CD4-positive, alpha-beta memory T cell (primary cell): ENCODE measurements around the gene RERE. TPM values are rescaled to one million over a fixed set of nuclear protein-coding genes. Genes with fewer than 3 reads are reported as not detected.

ENCODE experiments used
- CTCF ChIA-PET: fragments of 350-600 bp; sonication (Branson Sonifier 250); formaldehyde crosslinking; loops from one replicate; lab custom pipeline; 2021; ENCODE audit warnings: inconsistent platforms; ENCODE audit not compliant: partially characterized antibody; lab: Charles Lee
- POLR2A ChIA-PET: fragments of 350-600 bp; sonication (Branson Sonifier 250); formaldehyde crosslinking; loops from one replicate; lab custom pipeline; 2021; ENCODE audit not compliant: partially characterized antibody; lab: Charles Lee
- DNase-seq, 5 donors: peaks; one replicate each; pipeline versions ENCODE4 v3.0.0 to v3.0.0-alpha.2; 2020 to 2022; ENCODE audit warnings: mixed read lengths in 1 of 5
- H3K27ac ChIP-seq: one replicate; pipeline ENCODE4 v1.7.0; 2013; ENCODE audit warnings: low read depth, low read length
- H3K27me3 ChIP-seq: 2 replicates; pipeline ENCODE4 v1.7.0; 2013; ENCODE audit warnings: mild to moderate bottlenecking, low read length, moderate library complexity; ENCODE audit not compliant: insufficient read depth
- H3K36me3 ChIP-seq: 2 replicates; pipeline ENCODE4 v1.7.0; 2013; ENCODE audit warnings: mild to moderate bottlenecking, low read length, moderate library complexity; ENCODE audit not compliant: insufficient read depth
- H3K4me1 ChIP-seq: 2 replicates; pipeline ENCODE4 v1.7.0; 2013; ENCODE audit warnings: mild to moderate bottlenecking, low read length, moderate library complexity; ENCODE audit not compliant: insufficient read depth
- H3K4me3 ChIP-seq, 2 donors: one replicate each; pipeline ENCODE4 v1.7.0; 2013; ENCODE audit warnings: low read length in 2 of 2, mild to moderate bottlenecking in 1 of 2
- H3K9me3 ChIP-seq, 2 donors: one replicate each; pipeline ENCODE4 v1.7.0; 2013; ENCODE audit warnings: low read length in 2 of 2, control low read depth in 1 of 2; ENCODE audit not compliant: control insufficient read depth in 1 of 2
- H3K27ac Mint-ChIP-seq, 7 donors: one replicate each; pipeline ENCODE4 v1.8.0; 2020 to 2021; ENCODE audit warnings: mixed read lengths in 7 of 7, mild to moderate bottlenecking in 6 of 7, inconsistent platforms in 3 of 7, moderate library complexity in 3 of 7
- H3K27me3 Mint-ChIP-seq, 2 donors: one replicate each; pipeline ENCODE4 v1.8.0; 2020 to 2021; ENCODE audit warnings: mixed read lengths in 2 of 2
- H3K36me3 Mint-ChIP-seq, 2 donors: one replicate each; pipeline ENCODE4 v1.8.0; 2020 to 2021; ENCODE audit warnings: mixed read lengths in 2 of 2, inconsistent platforms in 1 of 2, mild to moderate bottlenecking in 1 of 2
- H3K4me1 Mint-ChIP-seq, 4 donors: one replicate each; pipeline ENCODE4 v1.8.0; 2020 to 2021; ENCODE audit warnings: mixed read lengths in 4 of 4, mild to moderate bottlenecking in 1 of 4
- H3K4me3 Mint-ChIP-seq, 8 donors: one replicate each; pipeline ENCODE4 v1.8.0; 2020 to 2021; ENCODE audit warnings: mixed read lengths in 8 of 8, mild to moderate bottlenecking in 7 of 8, moderate library complexity in 6 of 8, inconsistent platforms in 3 of 8
- H3K9me3 Mint-ChIP-seq, 8 donors: one replicate each; pipeline ENCODE4 v1.8.0; 2020 to 2021; ENCODE audit warnings: mixed read lengths in 8 of 8, mild to moderate bottlenecking in 5 of 8, inconsistent platforms in 3 of 8, moderate library complexity in 1 of 8
- intact Hi-C: fragments of 100-400 bp; cut with micrococcal nuclease; formaldehyde crosslinking; loops from one replicate; pipeline ENCODE4 v1.15.1; 2023
- polyA plus RNA-seq, 2 donors: library from polyadenylated mRNA; unstranded; fragments of 300-500 nt; fragmentation: Illumina TruSeq; gene quantifications; one replicate each; pipeline ENCODE4 v1.2.3, GENCODE V29; 2021
- total RNA-seq, 2 experiments: library from RNA; stranded (reverse); gene quantifications; one replicate each; pipeline ENCODE4 v1.2.3, GENCODE V29; 2021

Gene RERE
- total and polyA plus RNA-seq, 4 experiments from 2014 or later = 0.38 to 117 (median 60.3) TPM

- H3K27me3 Mint-ChIP-seq = no peaks in the 10 kb centered on the region
Observed at GRCh38 chr1:8431784-8432183, 385.7 kb downstream of the RERE start.

GRCh38 chr1:8431019-8431418 lies 386.4 kb downstream of the RERE start:
- no peaks in the 10 kb centered on the region for H3K27me3 Mint-ChIP-seq
- H3K4me1 Mint-ChIP-seq = peaks cover 48 to 72% (median 58%) of the 10 kb centered on the region in 4 donors
- peaks cover 0 to 9% of the 10 kb centered on the region in 2 donors for H3K36me3 Mint-ChIP-seq
- Histone ChIP-seq H3K4me3 (no peak overlapping the region), H3K9me3 (no peaks in the 10 kb centered on the region), H3K27me3 (no peaks in the 10 kb centered on the region), H3K27ac (peak overlapping the region; percentile 53), H3K36me3 (no peaks in the 10 kb centered on the region), H3K4me1 (peaks cover 60% of the 10 kb centered on the region)
- peak in 4 of 5 donors; percentile 35 to 69 (median 42) for DNase-seq
- H3K27ac Mint-ChIP-seq = peak overlapping the region; percentile 60 to 91 (median 85)
- ChIA-PET POLR2A (interaction anchor here (0.8 to 1.9 kb wide), 9 partner anchors 9 to 103 kb away, joined by 3 to 12 read pairs (median 4); no protein-coding TSS in a partner anchor), CTCF (interaction anchor here (0.7 to 2.8 kb wide), 18 partner anchors 9 to 273 kb away, joined by 3 to 22 read pairs (median 4); no protein-coding TSS in a partner anchor)
- intact Hi-C loops = no loop called here
- H3K4me3 Mint-ChIP-seq = peak overlapping the region in 7 of 8 donors; percentile 45 to 82 (median 73)
- H3K9me3 Mint-ChIP-seq = no peaks in the 10 kb centered on the region

More at GRCh38 chr1:8431784-8432183, 385.7 kb downstream of the RERE start:
- H3K27me3 ChIP-seq = no peaks in the 10 kb centered on the region
- Mint-ChIP-seq H3K4me3 (peak overlapping the region in 2 of 8 donors; percentile 6 to 31), H3K9me3 (no peaks in the 10 kb centered on the region), H3K4me1 (peaks cover 42 to 65% (median 53%) of the 10 kb centered on the region in 4 donors), H3K27ac (peak overlapping the region in 6 of 7 donors; percentile 8 to 85 (median 72)), H3K36me3 (peaks cover 0 to 9% of the 10 kb centered on the region in 2 donors)
- no peaks in the 10 kb centered on the region for H3K36me3 ChIP-seq
- DNase-seq = no peak
- intact Hi-C loops = no loop called here
- H3K4me1 ChIP-seq = peaks cover 53% of the 10 kb centered on the region
- H3K27ac ChIP-seq = no peak overlapping the region
- ChIA-PET POLR2A (interaction anchor here (0.8 to 1.9 kb wide), 6 partner anchors 9 to 102 kb away, joined by 3 to 12 read pairs (median 4); no protein-coding TSS in a partner anchor), CTCF (interaction anchor here (0.7 to 2.8 kb wide), 13 partner anchors 10 to 94 kb away, joined by 3 to 22 read pairs (median 5); no protein-coding TSS in a partner anchor)
- no peak overlapping the region for H3K4me3 ChIP-seq
- no peaks in the 10 kb centered on the region for H3K9me3 ChIP-seq

- H3K4me3 ChIP-seq = no peak overlapping the region
- peak overlapping the region; percentile 60 to 91 (median 85) for H3K27ac Mint-ChIP-seq
- H3K9me3 ChIP-seq = no peaks in the 10 kb centered on the region
- H3K4me1 Mint-ChIP-seq = peaks cover 53 to 77% (median 63%) of the 10 kb centered on the region in 4 donors
- DNase-seq = peak in 1 of 5 donors; percentile 33
- intact Hi-C loops = no loop called here
- no peaks in the 10 kb centered on the region for H3K27me3 ChIP-seq
- no peaks in the 10 kb centered on the region for H3K27me3 Mint-ChIP-seq
- H3K4me3 Mint-ChIP-seq = peak overlapping the region in 7 of 8 donors; percentile 35 to 82 (median 73)
- H3K9me3 Mint-ChIP-seq = no peaks in the 10 kb centered on the region
- peaks cover 0 to 6% of the 10 kb centered on the region in 2 donors for H3K36me3 Mint-ChIP-seq
- CTCF ChIA-PET = interaction anchor here (0.7 to 2.8 kb wide), 14 partner anchors 9 to 95 kb away, joined by 3 to 22 read pairs (median 5); no protein-coding TSS in a partner anchor
- no peaks in the 10 kb centered on the region for H3K36me3 ChIP-seq
- H3K27ac ChIP-seq = peak overlapping the region; percentile 53
- POLR2A ChIA-PET = interaction anchor here (1.0 to 1.9 kb wide), 6 partner anchors 11 to 103 kb away, joined by 3 to 10 read pairs (median 4); no protein-coding TSS in a partner anchor
- H3K4me1 ChIP-seq = peaks cover 66% of the 10 kb centered on the region
Observed at GRCh38 chr1:8430476-8430875, 387.0 kb downstream of the RERE start.

- Histone ChIP-seq H3K36me3 (no peaks in the 10 kb centered on the region), H3K27me3 (no peaks in the 10 kb centered on the region), H3K4me1 (peaks cover 74% of the 10 kb centered on the region), H3K9me3 (no peaks in the 10 kb centered on the region), H3K4me3 (no peak overlapping the region), H3K27ac (no peak overlapping the region)
- no peak for DNase-seq
- intact Hi-C loops = no loop called here
- Mint-ChIP-seq H3K9me3 (no peaks in the 10 kb centered on the region), H3K4me1 (peaks cover 61 to 84% (median 72%) of the 10 kb centered on the region in 4 donors), H3K4me3 (peak overlapping the region in 2 of 8 donors; percentile 5 to 21), H3K27me3 (no peaks in the 10 kb centered on the region), H3K36me3 (no peaks in the 10 kb centered on the region), H3K27ac (peak overlapping the region in 6 of 7 donors; percentile 19 to 76 (median 62))
- POLR2A ChIA-PET = interaction anchor here (1.9 to 2.4 kb wide), 2 partner anchors 96 to 104 kb away, joined by 4 to 14 read pairs; no protein-coding TSS in a partner anchor
- CTCF ChIA-PET = interaction anchor here (1.2 to 2.8 kb wide), 7 partner anchors 8 to 96 kb away, joined by 4 to 22 read pairs (median 7); no protein-coding TSS in a partner anchor
Observed at GRCh38 chr1:8429549-8430110, 387.8 kb downstream of the RERE start.

- Histone ChIP-seq H3K27ac (no peak overlapping the region), H3K9me3 (no peaks in the 10 kb centered on the region), H3K36me3 (no peaks in the 10 kb centered on the region), H3K4me1 (peaks cover 79% of the 10 kb centered on the region), H3K4me3 (no peak overlapping the region), H3K27me3 (no peaks in the 10 kb centered on the region)
- ChIA-PET POLR2A (interaction anchor here (1.1 to 2.4 kb wide), 2 partner anchors 19 to 97 kb away, joined by 3 to 14 read pairs; no protein-coding TSS in a partner anchor), CTCF (interaction anchor here (1.2 to 2.6 kb wide), 4 partner anchors 9 to 97 kb away, joined by 5 to 10 read pairs (median 7); no protein-coding TSS in a partner anchor)
- H3K36me3 Mint-ChIP-seq = peaks cover 0 to 5% of the 10 kb centered on the region in 2 donors
- H3K27ac Mint-ChIP-seq = peak overlapping the region in 3 of 7 donors; percentile 60 to 94 (median 86)
- H3K4me1 Mint-ChIP-seq = peaks cover 62 to 86% (median 75%) of the 10 kb centered on the region in 4 donors
- peak overlapping the region in 3 of 8 donors; percentile 11 to 69 (median 68) for H3K4me3 Mint-ChIP-seq
- intact Hi-C loops = no loop called here
- DNase-seq = no peak
- no peaks in the 10 kb centered on the region for H3K27me3 Mint-ChIP-seq
- H3K9me3 Mint-ChIP-seq = no peaks in the 10 kb centered on the region
Observed at GRCh38 chr1:8428441-8428840, 389.0 kb downstream of the RERE start.

- H3K9me3 ChIP-seq = no peaks in the 10 kb centered on the region
- Mint-ChIP-seq H3K27me3 (no peaks in the 10 kb centered on the region), H3K36me3 (peaks cover 0 to 5% of the 10 kb centered on the region in 2 donors), H3K9me3 (no peaks in the 10 kb centered on the region), H3K4me1 (peaks cover 62 to 84% (median 74%) of the 10 kb centered on the region in 4 donors), H3K4me3 (peak overlapping the region in 7 of 8 donors; percentile 49 to 79 (median 69)), H3K27ac (peak overlapping the region; percentile 15 to 94 (median 85))
- intact Hi-C loops = no loop called here
- ChIA-PET POLR2A (interaction anchor here (1.0 to 2.4 kb wide), 4 partner anchors 11 to 466 kb away, joined by 3 to 14 read pairs (median 3); no protein-coding TSS in a partner anchor), CTCF (interaction anchor here (2.0 to 2.6 kb wide), 2 partner anchors 19 to 98 kb away, joined by 8 to 10 read pairs; no protein-coding TSS in a partner anchor)
- no peak overlapping the region for H3K27ac ChIP-seq
- H3K27me3 ChIP-seq = no peaks in the 10 kb centered on the region
- DNase-seq = no peak
- no peak overlapping the region for H3K4me3 ChIP-seq
- no peaks in the 10 kb centered on the region for H3K36me3 ChIP-seq
- peaks cover 79% of the 10 kb centered on the region for H3K4me1 ChIP-seq
Observed at GRCh38 chr1:8427986-8428385, 389.5 kb downstream of the RERE start.
